A549 treated with GW870086 at 1 μM for 4 hours (cell line): ENCODE results near the gene KCTD12. TPM values are rescaled to one million over a fixed set of nuclear protein-coding genes. Genes with fewer than 3 reads are reported as not detected.

Experiments used
- total RNA-seq: library from RNA; stranded (reverse); fragments of 200-300 nt; extraction: Qiagen RNA extraction; gene quantifications from 5 replicates; pipeline ENCODE4 v1.2.3, GENCODE V29; 2022; ENCODE audit warnings: low read depth

Gene KCTD12
- total RNA-seq, result 1.2 to 2.0 TPM (median 1.7 TPM) in 5 replicates

GRCh38 chr13:76886292-76887075 is at the start of gene KCTD12:
KCTD12 (minus strand) TSS chr13:76886405; CDS start chr13:76886148, 257 bp downstream.

Other genes starting within 250 kb of the KCTD12 start
- gene ACOD1, start 62.1 kb upstream of the KCTD12 start, total RNA-seq, result not detected in 5 replicates
- 8.1 to 10.2 TPM (median 9.1 TPM) in 5 replicates for gene CLN5, start 105.7 kb upstream of the KCTD12 start, total RNA-seq
- gene FBXL3, start 140.8 kb upstream of the KCTD12 start, total RNA-seq, result 13.4 to 18.4 TPM (median 17.3 TPM) in 5 replicates